SU-DHL-6 (cell line): ENCODE results near the gene MBD3L5.
A peak's percentile ranks its signal among the peaks of the same experiment; 100 is the strongest.

Experiments used
- H2AFZ ChIP-seq: fragments of 200-600 bp; sonication (generic); 2 replicates; pipeline ENCODE4 v1.6.1; 2014; ENCODE audit warnings: low read depth, mild to moderate bottlenecking, moderate library complexity, mixed read lengths, antibody characterized with exemption, low read length; ENCODE audit not compliant: severe bottlenecking
- H3F3A ChIP-seq: fragments of 200-600 bp; shearing (Covaris generic); 2 replicates; pipeline ENCODE4 v1.6.0; 2016; ENCODE audit warnings: antibody characterized with exemption, mild to moderate bottlenecking; ENCODE audit not compliant: insufficient read depth
- H3K27ac ChIP-seq: fragments of 200-600 bp; sonication (generic); 2 replicates; pipeline ENCODE4 v1.5.1; 2016; ENCODE audit warnings: low read depth, mild to moderate bottlenecking, low read length, moderate library complexity, mixed read lengths
- H3K27me3 ChIP-seq: fragments of 200-600 bp; sonication (generic), shearing (Covaris generic); 2 replicates; pipeline ENCODE4 v1.6.0; 2014; ENCODE audit warnings: mild to moderate bottlenecking, low read length
- H3K36me3 ChIP-seq: fragments of 200-600 bp; sonication (generic); 2 replicates; pipeline ENCODE4 v1.6.1; 2014; ENCODE audit warnings: mild to moderate bottlenecking, low read length, mixed read lengths
- H3K4me2 ChIP-seq: fragments of 300-600, 200-600 bp; shearing (Covaris generic), sonication (generic); 2 replicates; pipeline ENCODE4 v1.6.0; 2014; ENCODE audit warnings: low read length, low read depth, mild to moderate bottlenecking; ENCODE audit not compliant: poor library complexity, severe bottlenecking
- H3K4me3 ChIP-seq: fragments of 200-600 bp; sonication (generic); 2 replicates; pipeline ENCODE4 v1.5.1; 2014; ENCODE audit warnings: antibody characterized with exemption, low read length, mild to moderate bottlenecking, mixed read lengths; ENCODE audit not compliant: insufficient read depth, poor library complexity, severe bottlenecking
- H3K79me2 ChIP-seq: fragments of 200-600 bp; sonication (generic); 2 replicates; pipeline ENCODE4 v1.6.1; 2014; ENCODE audit warnings: mild to moderate bottlenecking, low read length, moderate library complexity; ENCODE audit not compliant: insufficient read depth
- H3K9ac ChIP-seq: fragments of 200-600 bp; sonication (generic); 2 replicates; pipeline ENCODE4 v1.7.0; 2014; ENCODE audit warnings: mild to moderate bottlenecking, low read length
- H3K9me2 ChIP-seq: fragments of 200-600 bp; sonication (generic); replicated peaks from 2 replicates; pipeline ENCODE4 v1.6.1; 2014; ENCODE audit warnings: low read length; ENCODE audit not compliant: insufficient read depth
- H3K9me3 ChIP-seq: fragments of 200-600 bp; sonication (generic); 2 replicates; pipeline ENCODE4 v1.6.1; 2014; ENCODE audit warnings: low read length, mixed read lengths; ENCODE audit not compliant: insufficient read depth
- H4K20me1 ChIP-seq: fragments of 200-600 bp; sonication (generic); 2 replicates; pipeline ENCODE4 v1.6.1; 2014; ENCODE audit warnings: low read depth, mild to moderate bottlenecking, antibody characterized with exemption, low read length, moderate library complexity, mixed read lengths
- CTCF ChIP-seq: fragments of 200-600 bp; sonication (generic); IDR thresholded peaks from one replicate; pipeline ENCODE4 v1.5.1; 2017; ENCODE audit warnings: antibody characterized with exemption, mild to moderate bottlenecking, low read length, moderate library complexity; ENCODE audit not compliant: insufficient read depth, poor library complexity, severe bottlenecking
- EZH2phosphoT487 ChIP-seq: fragments of 200-600 bp; sonication (generic), shearing (Covaris generic); conservative IDR thresholded peaks from 2 replicates; pipeline ENCODE4 v1.6.1; 2018; ENCODE audit warnings: mild to moderate bottlenecking, antibody characterized with exemption, low read length, moderate library complexity, mixed read lengths

The MBD3L5 gene

GRCh38 chr19:7067716-7068115 is 37.3 kb downstream of the MBD3L5 start:
- H3K9me2 ChIP-seq, result no peaks in the 10 kb centered on the region
- H3K4me3 ChIP-seq, result no peak overlapping the region
- H2AFZ ChIP-seq, result no peak overlapping the region
- no peak overlapping the region for H3K9ac ChIP-seq
- H4K20me1 ChIP-seq, result no peaks in the 10 kb centered on the region
- H3K79me2 ChIP-seq, result peaks cover 20% of the 10 kb centered on the region
- H3K27ac ChIP-seq, result no peak overlapping the region
- TF ChIP-seq EZH2phosphoT487 (no peak), CTCF (no peak)
- peaks cover 11% of the 10 kb centered on the region for H3K36me3 ChIP-seq
- H3K4me2 ChIP-seq, result no peak overlapping the region
- no peaks in the 10 kb centered on the region for H3K27me3 ChIP-seq
- H3K9me3 ChIP-seq, result no peaks in the 10 kb centered on the region
- peaks cover 6% of the 10 kb centered on the region for H3F3A ChIP-seq

- peak overlapping the region; percentile 24 for H3K4me3 ChIP-seq
- H3K36me3 ChIP-seq, result peaks cover 13% of the 10 kb centered on the region
- no peak overlapping the region for H3K27ac ChIP-seq
- H3K27me3 ChIP-seq, result no peaks in the 10 kb centered on the region
- H3K9ac ChIP-seq, result peak overlapping the region; percentile 16; the same call in 1 of the 2 replicates
- peaks cover 6% of the 10 kb centered on the region; the same call in 1 of the 2 replicates for H3F3A ChIP-seq
- peak overlapping the region; percentile 51 for H3K4me2 ChIP-seq
- no peaks in the 10 kb centered on the region for H4K20me1 ChIP-seq
- H3K79me2 ChIP-seq, result peaks cover 20% of the 10 kb centered on the region
- TF ChIP-seq CTCF, result no peak
- no peak for TF ChIP-seq EZH2phosphoT487
- peak overlapping the region; percentile 61 for H2AFZ ChIP-seq
- no peaks in the 10 kb centered on the region for H3K9me2 ChIP-seq
- no peaks in the 10 kb centered on the region for H3K9me3 ChIP-seq
Measured at GRCh38 chr19:7068599-7068998, 38.2 kb downstream of the MBD3L5 start.

- peak within 1 kb of the TSS; percentile 87 for H3K9ac ChIP-seq
- peak within 1 kb of the TSS; percentile 93 for H2AFZ ChIP-seq
- H3K4me3 ChIP-seq, result peak within 1 kb of the TSS; percentile 84
- no peaks in the 10 kb centered on the region for H3K9me3 ChIP-seq
- H3K9me2 ChIP-seq, result no peaks in the 10 kb centered on the region
- no peak for TF ChIP-seq CTCF
- TF ChIP-seq EZH2phosphoT487, result no peak
- H4K20me1 ChIP-seq, result no peaks in the 10 kb centered on the region
- H3K27ac ChIP-seq, result peak within 1 kb of the TSS; percentile 84
- peak within 1 kb of the TSS; percentile 84 for H3K4me2 ChIP-seq
- H3K27me3 ChIP-seq, result no peaks in the 10 kb centered on the region
- H3F3A ChIP-seq, result peaks cover 6% of the 10 kb centered on the region; the same call in 1 of the 2 replicates
- H3K79me2 ChIP-seq, result peaks cover 20% of the 10 kb centered on the region
- H3K36me3 ChIP-seq, result peaks cover 14% of the 10 kb centered on the region
Measured at GRCh38 chr19:7069042-7069903, 38.9 kb downstream of the MBD3L5 start, which contains the start of gene ZNF557. Gene ZNF557 (plus strand): TSS chr19:7069703. CDS start chr19:7075075, 5,372 bp downstream.
